ENCODE data around the gene NACC2.
A peak's percentile ranks its signal among the peaks of the same experiment; 100 is the strongest.

Gene NACC2

DNA sequence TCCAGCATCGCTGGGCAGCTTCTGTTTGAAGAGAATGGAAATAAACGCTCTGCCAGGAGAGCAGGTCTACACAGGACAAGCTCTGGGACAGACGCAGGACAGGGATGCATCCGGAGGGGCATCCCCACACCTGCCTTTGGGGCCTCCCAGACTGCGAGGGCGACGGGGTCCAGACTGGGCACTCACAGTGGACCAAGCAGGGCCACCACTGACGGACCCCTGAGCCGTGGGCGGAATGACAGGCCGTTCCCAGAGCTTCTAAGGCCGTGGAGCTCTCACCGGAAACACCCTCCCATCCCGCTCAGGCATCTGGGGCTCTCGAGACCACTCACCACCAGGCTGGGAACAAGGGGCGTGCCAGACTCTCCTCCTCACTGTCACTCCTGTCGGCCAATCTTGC is 34.1 kb upstream of the NACC2 start:
- DNase-seq (ENCODE audit: low read depth in 1 of 2, low spot score in 1 of 2) = no peak

DNA sequence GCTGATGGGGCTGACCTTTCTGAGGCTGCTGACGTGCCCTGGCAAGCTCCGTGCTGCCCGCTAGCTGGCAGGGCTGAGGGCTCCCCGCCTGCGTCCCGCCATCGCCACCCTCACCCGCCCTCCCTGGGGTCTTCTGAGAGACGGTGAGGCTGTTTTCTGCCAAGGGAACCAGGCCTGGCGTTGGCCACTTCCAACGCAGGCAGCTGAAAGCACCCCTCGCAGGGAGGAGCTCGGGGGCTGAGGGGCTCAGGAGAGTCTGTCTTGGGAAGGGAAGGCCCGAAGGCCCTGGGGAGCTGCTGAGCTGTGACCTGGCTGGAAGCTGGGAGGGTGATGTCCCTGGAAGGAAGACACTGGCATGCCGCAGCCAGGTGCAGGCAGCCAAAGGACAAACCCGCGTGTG is 33.3 kb upstream of the NACC2 start:
- no peak for DNase-seq (ENCODE audit: low read depth in 1 of 2, low spot score in 1 of 2)

DNA sequence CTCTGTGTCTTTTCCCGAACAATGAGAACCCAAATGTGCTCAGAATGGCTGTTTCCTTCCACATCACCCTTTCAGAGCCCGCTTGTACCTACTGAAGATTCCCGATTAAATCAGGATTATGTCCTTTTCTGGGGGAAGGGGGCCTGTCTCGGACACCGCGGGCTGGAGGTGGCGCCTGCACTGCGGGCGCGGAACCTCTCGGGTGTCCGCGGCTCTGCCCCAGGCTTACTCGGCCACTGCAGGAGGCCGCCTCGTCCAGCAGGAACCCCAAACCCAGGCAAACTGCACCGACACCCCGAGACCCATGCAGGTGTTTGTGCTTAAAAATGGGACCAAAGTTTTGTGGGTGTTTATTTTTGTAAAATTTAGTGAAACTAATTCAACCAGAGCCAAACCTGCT is 32.2 kb upstream of the NACC2 start:
- DNase-seq (ENCODE audit: low read depth in 1 of 2, low spot score in 1 of 2) = no peak

DNA sequence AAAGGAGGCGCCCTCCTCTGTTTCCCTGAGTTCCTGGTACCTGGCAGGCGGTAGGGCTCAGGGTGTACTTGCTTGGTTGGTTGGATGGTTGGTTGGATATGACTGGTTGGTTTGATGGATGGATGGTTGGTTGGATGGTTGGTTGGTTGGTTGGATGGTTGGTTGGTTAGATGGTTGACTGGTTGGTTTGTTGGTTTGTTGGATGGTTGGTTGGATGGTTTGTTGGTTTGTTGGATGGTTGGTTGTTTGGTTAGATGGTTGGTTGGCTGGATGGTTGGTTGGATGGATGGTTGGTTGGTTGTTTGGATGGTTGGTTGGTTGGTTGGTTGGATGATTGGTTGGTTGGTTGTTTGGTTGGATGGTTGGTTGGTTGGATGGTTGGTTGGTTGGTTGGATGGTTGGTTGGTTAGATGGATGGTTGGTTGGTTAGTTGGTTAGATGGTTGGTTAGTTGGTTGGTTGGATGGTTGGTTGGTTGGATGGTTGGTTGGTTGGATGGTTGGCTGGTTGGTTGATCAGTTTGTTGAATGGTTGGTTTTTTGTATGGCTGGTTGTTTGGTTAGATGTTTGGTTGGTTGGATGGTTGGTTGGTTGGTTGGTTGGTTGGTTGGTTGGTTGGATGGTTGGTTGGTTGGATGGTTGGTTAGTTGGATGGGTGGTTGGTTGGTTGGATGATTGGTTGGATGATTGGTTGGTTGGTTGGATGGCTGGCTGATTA is 30.0 kb upstream of the NACC2 start:
- no peak for DNase-seq (ENCODE audit: low read depth in 1 of 2, low spot score in 1 of 2)

DNA sequence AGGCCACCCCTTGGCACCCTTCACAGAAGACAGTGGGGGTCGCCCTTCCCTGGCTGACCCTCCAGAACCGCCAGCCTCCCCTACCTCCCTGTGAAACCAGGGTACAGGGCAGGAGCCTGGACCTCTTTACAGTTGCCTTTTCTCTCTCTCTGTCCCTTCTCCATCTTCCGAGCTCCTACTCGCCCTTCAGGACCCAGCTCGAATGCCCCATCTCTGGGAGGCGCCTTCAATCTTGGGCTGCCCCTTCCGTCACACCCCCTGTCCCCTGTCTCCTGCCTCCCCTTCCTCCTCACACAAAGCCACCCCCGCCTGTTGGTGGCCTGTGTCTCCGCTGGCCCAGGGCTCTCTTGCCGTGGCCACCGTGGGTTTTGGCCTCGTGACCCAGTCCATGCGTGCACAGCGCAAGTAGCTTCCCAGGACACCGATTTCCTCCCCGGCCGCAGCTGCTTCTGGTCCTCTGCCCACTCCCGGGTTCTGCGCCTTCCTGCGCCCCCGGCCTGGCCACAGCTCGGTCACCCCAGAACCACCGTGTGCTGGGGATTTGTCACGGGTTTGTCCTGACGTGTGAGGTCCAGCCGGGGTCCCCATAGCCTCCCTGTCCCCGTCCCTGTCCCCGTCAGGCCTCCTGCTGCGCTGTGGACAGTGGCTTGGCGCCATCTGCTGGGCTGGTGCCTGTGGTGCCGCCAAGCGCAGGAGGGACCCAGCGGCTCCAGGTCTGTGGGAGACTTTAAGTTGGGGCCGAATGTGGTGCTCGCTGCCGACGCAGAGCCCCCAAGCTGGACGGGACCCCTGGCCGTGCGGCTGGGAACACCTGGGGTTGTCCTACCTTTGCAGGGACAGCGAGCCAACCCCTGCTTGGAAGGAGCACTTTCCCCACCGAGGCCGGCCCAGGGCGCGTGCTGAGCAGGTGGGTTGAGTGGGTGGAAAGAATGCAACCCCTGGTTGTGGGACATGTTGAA is 27.6 kb upstream of the NACC2 start:
- peak; percentile 60 to 68 for DNase-seq (ENCODE audit: low read depth in 1 of 2, low spot score in 1 of 2)

DNA sequence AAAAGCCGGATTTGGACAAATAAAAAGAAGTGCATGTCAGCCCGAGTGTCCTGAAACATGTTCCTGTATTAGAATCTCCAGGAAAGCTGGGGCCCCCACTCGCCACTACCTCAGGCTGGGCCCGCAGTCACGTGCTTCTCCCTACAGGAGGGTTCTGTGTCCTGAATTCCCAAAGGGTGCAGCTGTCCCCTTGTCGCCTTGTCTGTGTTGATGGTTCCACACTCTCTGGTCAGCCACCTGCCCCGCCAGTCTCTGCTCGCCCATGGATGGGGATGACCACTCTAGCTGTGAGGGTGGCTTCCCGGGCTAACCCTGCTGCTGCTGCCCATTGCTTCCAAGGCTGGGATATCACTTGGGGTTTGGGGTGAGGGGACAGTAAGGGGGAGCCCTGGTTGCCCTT is 26.7 kb upstream of the NACC2 start:
- no peak for DNase-seq (ENCODE audit: low read depth in 1 of 2, low spot score in 1 of 2)

DNA sequence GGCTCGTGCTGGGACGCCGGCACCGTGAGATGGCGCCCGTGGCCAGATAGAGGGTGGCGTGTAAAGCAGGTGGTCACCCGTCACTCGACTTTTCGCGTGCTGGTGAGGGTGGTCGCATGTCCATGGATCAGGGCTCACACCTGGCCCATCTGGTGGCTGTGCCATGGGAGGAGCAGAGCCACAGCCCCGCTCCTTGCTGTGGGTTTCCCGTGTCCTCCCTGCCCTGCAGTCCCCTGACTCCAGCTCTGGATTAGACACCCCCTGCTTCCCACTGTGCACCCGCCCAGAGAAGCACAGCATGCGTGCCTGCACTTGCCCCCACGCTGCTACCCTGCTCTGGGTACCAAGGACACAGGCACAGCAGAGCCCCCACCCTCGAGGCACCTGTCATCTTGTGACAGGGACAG is 25.4 kb upstream of the NACC2 start:
- no peak for DNase-seq (ENCODE audit: low read depth in 1 of 2, low spot score in 1 of 2)

DNA sequence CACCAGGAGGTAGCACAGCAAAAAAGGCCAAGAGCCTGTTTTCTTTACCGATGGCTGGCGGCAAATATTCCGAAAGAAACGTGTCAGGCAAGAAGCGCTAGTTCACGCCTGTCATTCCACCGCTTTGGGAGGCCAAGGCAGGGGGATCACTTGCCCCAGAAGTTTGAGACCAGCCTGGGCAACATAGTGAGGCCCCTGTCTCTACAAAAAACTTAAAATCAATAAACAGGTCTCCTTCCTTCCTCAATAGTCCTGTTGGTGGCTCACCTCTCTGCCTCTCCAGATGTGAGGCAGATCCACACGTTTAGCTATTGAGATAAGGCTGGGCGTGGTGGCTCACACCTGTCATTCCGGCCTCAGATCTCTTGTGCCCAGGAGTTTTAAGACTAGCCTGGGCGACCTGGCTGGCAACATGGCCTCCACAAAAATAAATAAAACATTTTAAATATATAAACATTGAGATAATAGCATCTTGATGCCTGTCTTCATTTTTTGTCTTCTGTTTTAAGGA is 24.8 kb upstream of the NACC2 start:
- DNase-seq (ENCODE audit: low read depth in 1 of 2, low spot score in 1 of 2) = no peak

DNA sequence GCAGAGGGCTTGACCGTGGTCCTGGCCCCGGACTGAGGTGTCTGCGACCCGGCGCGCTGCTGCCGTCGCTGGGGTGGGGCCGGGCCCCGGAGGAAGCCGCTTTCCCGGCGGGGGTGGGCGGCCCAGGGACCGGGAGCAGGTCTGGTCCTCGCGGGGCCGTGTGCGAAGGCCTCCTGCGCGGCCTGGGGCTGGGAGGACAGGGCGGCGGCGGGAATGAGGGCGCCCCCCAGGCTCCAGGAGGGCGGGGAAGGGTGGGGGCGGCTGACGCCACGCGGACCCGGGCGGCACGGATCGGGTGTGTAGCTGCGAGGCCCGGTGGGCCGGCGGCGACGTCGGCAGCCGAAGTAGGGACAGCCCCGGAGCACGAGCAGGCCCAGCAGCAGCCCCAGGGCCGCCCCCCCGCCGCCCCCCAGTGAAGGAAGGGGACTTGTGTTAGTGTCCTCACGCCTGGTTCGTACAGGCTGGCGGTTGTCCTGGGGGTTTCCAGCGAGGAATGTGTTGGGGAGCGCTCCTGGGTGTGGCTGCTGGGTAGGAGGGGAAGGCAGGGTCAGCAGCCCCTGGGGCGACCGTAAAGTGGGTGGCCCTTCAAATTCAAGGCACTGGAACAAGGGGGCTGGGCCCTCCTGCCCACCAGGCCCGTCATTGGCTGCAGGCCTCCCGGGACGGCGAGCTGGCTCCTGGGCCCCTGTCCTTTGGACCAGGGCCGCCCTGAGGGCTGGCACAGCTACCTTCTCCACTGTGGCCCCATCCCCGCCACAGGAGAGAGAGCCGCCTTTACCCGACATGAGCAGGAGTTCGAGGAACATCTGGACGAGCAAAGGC is 24.2 kb upstream of the NACC2 start:
- no peak for DNase-seq (ENCODE audit: low read depth in 1 of 2, low spot score in 1 of 2)

DNA sequence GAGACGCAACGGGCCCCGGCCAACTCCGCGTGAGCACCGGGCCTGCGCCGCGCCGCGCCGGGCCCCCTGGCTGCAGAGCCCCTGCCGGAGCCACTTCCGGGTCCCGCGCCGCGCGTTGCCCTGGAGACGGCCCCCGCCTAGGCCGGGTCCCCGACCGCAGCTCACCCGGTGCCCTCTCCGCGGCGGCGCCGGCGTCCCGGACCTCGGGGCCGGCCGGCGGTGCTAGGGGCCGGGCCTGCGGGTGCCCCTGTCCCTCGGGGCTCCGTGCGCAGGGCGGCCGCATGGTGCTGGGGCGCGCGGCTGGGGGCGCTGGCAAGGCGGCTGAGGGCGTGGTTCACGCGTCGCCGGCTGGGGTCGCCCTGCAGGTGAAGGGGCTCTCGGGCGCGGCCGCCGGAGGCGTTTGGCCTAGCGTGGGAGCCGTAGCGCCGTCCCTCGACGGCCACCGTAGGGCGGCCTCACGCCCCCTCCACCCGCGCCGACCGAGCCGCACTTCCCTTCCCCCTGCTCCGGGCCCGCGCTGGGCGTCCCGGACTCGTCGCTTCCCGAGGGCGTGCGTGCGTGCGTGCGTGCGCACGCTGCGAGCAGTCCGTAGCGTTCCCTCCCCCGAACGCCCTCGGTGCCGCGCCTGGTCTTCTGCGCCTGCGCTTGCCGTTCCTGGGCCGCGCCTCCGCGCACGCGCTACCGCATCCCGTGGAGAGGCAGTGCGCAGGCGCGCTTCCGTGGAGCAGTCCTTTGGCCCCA is 23.4 kb upstream of the NACC2 start, which contains the start of gene TMEM250:
TSS of gene TMEM250 (minus strand) at position 556 of the 741 bp plus-strand sequence. CDS start 1,975 bp downstream, outside the sequence.
- DNase-seq (ENCODE audit: low read depth in 1 of 2, low spot score in 1 of 2) = peak; percentile 92 to 97

DNA sequence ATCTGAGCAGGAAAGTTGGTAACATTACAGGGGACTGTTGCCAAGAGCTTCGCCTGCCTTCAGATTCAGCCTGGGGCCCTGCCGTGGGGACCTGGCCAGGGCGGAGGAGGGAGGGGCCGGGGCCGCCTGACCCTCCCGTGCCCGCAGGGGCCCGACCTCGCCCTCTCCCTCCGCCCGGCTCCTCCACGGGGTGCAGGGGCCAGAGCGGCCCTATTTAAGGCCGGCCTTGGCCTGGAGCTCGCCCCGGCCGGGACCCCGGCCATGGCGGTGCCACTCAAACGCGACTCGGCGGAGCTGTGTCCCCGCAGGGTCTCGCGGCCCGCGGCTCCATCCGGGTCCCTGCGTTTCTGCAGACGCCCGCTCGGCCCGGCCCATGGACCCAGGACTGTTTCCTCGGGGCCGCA is 22.8 kb upstream of the NACC2 start:
- DNase-seq (ENCODE audit: low read depth in 1 of 2, low spot score in 1 of 2) = no peak

DNA sequence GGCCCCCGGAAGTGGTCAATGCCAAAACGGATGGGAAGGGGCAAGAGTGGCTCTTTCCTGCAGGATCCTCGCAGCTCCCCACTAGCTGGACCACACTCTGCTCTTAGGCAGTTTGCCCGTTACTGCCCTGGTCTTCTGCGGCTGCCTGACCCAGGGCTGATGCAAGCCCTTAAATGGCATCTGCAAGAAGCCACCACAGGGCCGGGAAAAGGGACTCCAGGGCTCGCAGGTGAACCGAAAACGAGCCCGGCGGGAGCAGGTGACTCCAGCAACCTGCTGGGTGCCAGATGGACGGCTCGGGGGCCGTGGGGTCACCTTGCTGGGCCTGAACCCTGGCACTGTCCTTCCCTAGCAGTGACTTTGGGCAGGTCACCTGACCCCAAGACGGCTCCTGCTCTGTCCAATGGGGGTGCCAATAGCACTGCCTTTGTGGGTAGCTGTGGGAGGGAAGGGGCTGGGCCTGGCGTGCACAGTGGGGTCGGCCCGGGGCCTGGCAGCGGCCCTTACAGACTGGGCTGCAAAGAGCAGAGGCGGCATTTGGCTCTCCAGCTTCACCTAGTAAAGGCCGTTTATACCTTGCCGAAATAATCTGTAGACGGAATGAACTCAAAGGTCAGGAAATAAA is 22.3 kb upstream of the NACC2 start:
- no peak for DNase-seq (ENCODE audit: low read depth in 1 of 2, low spot score in 1 of 2)

DNA sequence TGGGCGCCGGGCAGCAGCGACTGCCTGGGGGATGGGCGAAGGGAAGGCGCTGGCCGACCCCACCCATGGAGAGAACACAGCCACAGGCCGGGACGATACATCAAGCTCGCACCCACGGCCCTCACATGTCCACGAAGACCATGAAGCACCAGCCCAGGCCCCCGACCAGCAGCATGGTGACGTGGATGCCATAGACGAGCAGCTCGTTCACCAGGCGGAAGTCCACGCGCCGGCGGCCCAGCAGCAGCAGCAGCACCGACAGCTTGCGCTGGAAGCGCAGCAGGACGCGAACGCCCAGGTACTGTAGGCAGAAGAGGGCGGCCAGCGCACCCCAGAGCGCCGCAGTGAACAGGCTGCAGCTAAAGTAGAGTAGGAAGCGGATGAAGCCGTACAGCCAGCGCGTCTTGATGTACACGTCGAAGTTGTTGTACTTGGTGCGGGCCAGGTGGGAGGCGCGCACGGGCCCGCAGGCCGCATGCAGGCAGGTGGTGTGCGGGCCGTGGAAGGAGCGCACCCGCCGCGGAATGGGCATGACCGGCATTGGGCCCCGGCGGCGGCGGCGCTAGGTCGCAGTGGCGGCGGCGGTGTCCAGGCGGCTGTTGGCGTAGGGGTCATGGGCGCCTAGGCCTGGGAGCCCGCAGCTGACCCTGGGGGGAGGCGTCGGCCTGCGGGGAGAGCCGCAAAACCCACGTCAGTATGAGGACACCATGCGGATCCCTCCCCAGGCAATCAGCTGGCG is 21.4 kb upstream of the NACC2 start:
- DNase-seq (ENCODE audit: low read depth in 1 of 2, low spot score in 1 of 2) = no peak

DNA sequence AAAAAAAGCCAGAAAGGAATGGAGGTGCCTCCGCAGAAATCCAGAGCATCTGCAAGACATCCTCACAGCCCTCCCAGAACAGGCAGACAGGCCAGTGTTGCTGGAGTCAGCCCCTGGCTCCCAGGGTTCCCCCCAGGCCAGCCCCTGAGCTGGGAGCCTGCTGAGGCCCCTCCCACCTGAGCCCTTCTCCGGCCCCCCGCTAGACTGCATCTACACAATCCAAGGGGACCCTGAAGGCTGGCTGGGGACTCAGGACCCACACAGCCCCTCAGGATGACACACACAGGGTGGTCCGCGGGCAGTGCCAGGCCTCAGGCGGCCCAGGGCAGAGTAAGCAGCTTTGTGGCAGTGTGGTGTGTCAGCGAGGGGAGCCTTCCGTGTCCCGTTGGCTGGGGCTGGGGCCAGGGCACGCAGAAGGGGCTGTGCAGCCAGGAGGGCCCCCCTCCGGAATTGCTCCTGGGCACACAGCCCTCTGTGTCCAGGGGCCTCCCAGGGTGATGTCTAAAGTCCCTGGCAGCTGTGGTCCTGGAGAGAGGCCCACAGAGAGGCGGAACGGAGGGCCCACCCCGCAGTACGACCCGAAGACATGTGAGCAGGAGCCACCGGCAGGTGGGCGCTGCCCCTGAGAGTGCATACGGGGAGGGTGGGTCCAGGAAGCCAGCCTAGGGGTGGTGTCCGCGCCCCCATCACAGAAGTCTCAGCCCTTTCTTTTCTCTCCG is 20.7 kb upstream of the NACC2 start:
- DNase-seq (ENCODE audit: low read depth in 1 of 2, low spot score in 1 of 2) = no peak

DNA sequence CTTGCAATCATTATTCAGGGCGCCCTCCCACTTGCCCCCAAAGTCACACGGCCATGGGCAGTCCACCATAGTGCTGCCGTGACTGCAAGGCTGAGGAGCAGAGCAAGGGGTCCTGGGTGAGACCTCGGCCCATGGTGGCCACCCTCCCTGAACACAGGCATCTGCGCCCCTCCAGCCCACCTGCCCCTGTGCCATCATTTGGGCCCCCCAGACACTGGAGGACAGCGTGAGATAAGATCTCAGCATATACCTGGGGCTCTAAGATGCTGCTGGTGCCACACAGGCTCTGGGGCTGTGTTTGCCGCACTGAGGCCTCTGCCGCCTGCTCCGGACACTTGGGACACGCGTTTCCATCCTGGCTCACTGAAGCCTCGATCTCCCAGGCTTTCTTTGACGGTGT is 20.1 kb upstream of the NACC2 start:
- no peak for DNase-seq (ENCODE audit: low read depth in 1 of 2, low spot score in 1 of 2)

DNA sequence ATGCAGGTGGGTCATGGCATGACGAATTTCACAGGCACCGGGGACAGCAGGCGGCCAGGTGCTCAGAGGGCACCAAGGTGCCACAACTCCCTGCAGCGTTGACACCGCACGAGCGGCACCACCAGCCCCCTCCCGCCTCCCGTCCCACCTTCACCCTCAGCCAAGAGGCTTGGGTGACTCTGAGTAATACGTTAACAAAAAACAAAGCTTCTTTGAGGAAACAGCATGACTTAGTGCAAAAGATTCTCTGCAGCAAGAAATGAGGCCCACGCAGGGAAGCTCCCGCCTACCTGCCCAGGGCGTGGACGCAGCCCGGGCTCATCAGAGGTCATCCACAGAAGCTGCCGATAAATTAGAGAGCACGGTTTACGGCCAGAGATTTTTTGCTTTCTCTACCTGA is 19.5 kb upstream of the NACC2 start:
- no peak for DNase-seq (ENCODE audit: low read depth in 1 of 2, low spot score in 1 of 2)

DNA sequence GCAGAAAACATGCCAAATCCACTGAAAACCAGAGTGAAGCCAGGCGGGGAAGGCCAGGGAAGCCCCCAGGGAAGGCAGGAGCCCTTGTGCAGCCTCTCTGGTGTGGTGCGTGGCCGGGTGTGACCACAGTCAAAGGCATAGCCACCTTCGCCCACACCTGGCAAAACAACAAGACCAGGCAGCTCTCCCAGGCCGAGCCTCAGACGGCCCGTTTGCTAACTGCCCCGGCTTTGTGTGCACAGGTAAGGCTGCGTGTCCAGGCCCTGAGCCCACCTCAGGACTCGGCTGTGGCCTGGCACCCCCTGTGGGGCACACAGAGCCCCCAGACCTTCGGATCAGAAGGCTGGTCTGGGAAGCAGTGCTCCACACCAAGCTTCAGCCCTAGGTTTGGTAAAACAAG is 17.5 kb upstream of the NACC2 start:
- DNase-seq (ENCODE audit: low read depth in 1 of 2, low spot score in 1 of 2) = no peak

DNA sequence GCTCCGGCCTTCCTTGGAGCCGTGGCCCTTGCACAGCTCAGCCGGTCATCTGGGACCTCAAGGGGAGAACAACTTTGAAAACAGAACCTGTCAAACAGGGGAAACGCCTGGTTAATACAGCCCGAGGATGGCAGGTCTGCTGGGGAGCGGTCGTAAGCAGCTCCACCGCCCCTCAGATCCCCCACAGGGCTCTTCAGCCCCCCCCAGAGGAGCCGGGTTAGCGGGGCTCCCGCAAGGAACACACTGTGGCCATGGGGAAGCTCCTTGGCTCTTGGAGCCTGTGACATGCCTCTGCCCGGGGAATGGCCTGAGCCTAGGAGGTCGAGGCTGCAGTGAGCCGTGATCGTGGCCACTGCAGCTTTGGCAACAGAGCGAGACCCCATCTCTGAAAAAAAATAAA is 16.8 kb upstream of the NACC2 start:
- no peak for DNase-seq (ENCODE audit: low read depth in 1 of 2, low spot score in 1 of 2)

DNA sequence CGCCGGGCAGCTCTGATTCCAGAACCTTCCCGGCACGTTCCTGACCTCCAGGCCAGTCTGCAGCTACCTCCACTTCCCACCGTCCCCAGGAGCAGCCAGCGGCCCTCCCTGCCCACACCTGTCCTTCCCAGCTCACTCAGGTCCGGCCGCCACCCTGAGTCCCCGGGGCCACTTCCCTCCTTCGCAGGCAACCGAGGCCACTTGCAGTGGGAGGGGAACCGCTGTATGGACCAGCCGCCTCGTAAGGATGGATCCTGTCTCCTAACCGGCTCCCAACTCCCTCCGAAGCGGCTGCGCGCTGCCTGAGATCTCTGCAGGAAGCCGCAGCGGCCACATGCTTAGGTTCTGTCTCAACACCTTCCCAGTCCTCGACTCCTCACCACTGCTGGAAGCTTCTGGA is 16.1 kb upstream of the NACC2 start:
- DNase-seq (ENCODE audit: low read depth in 1 of 2, low spot score in 1 of 2) = no peak
